ENCODE results near the gene SLC5A6.
A peak's percentile ranks its signal among the peaks of the same experiment; 100 is the strongest.

The SLC5A6 gene

GRCh38 chr2:27250652-27251379, 38.7 kb upstream of the SLC5A6 start:
- TF ChIP-seq ZFX (IDR thresholded peaks at IDR 0.05) (no peak), CTCF (conservative IDR thresholded peaks at IDR 0.05) (no peak)
- H3K27ac ChIP-seq: peak overlapping the region; percentile 63; the same call in 1 of the 2 replicates

DNA sequence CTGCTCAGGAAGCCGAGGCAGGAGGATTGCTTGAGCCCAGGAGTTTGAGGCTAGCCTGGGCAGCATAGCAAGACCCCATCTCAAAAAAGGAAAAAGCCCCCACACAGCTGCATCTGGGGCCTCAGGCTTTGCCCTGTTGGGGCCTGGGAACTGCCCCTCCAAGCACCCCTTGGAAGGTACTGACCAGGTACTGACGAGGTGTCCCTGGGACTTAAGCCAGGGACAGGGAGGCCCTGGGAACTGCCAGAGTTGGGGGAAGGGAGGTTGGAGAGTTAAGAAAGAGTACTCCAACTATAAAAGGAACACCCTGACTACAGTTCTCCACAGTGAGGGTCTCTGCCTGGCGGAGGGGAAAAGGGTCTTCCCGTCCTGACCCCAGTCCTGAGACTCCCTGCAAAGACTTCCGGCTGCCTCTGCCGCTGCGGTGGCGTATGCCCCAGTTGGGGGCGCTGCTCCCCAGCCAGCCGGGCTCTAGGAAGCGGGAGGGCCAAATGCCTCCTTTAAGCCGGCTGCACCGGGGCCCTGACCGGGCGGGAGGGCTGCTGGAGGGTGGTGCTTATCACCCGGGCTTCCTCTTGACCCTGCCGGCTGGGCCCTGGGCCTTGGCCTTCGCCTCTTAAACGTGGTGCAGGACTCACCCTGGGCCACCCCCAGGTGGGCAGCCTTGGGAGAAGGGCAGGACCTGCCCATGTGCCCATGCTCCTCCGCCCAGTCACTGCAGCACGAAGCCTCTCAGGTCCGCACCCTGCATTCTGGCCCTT, 38.0 kb upstream of the SLC5A6 start:
- no peak for TF ChIP-seq ZFX (IDR thresholded peaks at IDR 0.05)
- TF ChIP-seq CTCF (conservative IDR thresholded peaks at IDR 0.05): no peak; the same call in 1 of the 2 replicates
- H3K27ac ChIP-seq: peak overlapping the region; percentile 63

DNA sequence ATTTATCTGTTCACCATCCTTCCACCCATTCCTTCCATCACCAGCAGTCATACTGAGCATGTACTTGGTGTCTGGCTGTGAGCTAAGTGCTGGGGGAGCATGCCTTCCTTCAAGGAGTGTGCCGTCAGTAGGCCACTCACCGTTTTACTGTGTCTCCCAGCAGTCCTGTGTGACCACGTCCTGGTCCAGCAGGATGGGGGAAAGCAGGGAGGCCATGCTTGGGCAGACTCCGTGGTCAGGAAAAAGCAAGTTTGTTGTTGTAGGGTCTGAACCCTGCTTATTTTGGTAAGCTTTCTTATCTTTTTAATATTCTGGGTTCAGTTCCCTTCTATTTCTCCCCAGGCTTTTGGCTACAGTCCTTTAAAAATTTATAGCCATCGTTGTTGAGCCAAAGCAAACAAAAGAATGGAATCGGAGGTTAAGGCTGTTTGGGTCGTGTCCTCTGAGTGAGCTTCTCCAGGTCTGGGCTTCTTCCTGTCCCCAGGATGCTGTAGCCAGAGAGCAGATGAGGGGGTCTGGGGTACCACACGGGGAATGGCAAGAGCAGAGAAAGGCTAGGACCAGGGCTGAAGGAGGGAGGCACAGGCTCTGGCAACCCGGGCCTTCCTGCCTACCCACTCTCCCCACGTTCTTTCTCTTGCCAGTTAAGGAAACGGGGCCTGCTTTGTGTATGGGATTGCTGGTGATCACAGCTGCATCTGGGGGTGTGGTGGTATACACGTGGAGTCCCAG, 37.3 kb upstream of the SLC5A6 start:
- H3K27ac ChIP-seq: peak overlapping the region; percentile 63
- no peak for TF ChIP-seq ZFX (IDR thresholded peaks at IDR 0.05)
- no peak for TF ChIP-seq CTCF (conservative IDR thresholded peaks at IDR 0.05)

- TF ChIP-seq CTCF (conservative IDR thresholded peaks at IDR 0.05) (no peak), ZFX (IDR thresholded peaks at IDR 0.05) (no peak)
- H3K27ac ChIP-seq: no peak overlapping the region; the same call in 1 of the 2 replicates
These were observed 35.8 kb upstream of the SLC5A6 start for GRCh38 chr2:27247893-27248292.

- no peak overlapping the region for H3K27ac ChIP-seq
These were observed 33.6 kb upstream of the SLC5A6 start for GRCh38 chr2:27245626-27246025.

GRCh38 chr2:27245116-27245515, 33.0 kb upstream of the SLC5A6 start:
- H3K27ac ChIP-seq: no peak overlapping the region
- TF ChIP-seq CTCF (conservative IDR thresholded peaks at IDR 0.05) (no peak), ZFX (IDR thresholded peaks at IDR 0.05) (no peak)

More at GRCh38 chr2:27245626-27246025, 33.6 kb upstream of the SLC5A6 start:
- TF ChIP-seq ZFX (IDR thresholded peaks at IDR 0.05): no peak
- no peak for TF ChIP-seq CTCF (conservative IDR thresholded peaks at IDR 0.05)
